ENCODE measurements around the gene SMARCD3.

DNA sequence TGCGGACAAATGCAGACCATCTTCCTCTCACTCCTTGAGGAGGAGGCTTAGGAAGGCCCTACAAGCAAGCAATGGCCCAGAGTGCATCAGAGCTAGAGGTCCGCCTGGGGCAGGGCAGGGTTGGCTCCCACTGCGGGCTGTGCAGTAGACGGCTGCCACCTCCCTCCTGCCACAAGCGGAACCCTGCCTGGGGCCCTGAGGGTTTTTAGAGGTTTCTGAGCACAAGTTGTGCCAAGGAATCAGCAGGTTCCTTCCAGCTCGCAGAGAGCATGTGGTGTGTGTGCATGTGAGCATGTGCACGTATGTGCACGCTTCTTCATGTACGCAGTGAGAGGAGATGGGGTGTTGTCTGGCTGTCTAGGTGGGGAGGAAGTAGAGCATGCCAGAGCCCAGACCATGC is 25.9 kb upstream of the SMARCD3 start:
- TF ChIP-seq, protein P1, sequence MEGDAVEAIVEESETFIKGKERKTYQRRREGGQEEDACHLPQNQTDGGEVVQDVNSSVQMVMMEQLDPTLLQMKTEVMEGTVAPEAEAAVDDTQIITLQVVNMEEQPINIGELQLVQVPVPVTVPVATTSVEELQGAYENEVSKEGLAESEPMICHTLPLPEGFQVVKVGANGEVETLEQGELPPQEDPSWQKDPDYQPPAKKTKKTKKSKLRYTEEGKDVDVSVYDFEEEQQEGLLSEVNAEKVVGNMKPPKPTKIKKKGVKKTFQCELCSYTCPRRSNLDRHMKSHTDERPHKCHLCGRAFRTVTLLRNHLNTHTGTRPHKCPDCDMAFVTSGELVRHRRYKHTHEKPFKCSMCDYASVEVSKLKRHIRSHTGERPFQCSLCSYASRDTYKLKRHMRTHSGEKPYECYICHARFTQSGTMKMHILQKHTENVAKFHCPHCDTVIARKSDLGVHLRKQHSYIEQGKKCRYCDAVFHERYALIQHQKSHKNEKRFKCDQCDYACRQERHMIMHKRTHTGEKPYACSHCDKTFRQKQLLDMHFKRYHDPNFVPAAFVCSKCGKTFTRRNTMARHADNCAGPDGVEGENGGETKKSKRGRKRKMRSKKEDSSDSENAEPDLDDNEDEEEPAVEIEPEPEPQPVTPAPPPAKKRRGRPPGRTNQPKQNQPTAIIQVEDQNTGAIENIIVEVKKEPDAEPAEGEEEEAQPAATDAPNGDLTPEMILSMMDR (IDR thresholded peaks at IDR 0.05; ENCODE audit: poor library complexity, severe bottlenecking) = no peak
- TF ChIP-seq EZH2 (IDR thresholded peaks at IDR 0.05; ENCODE audit: borderline replicate concordance, insufficient read depth, low read length, poor library complexity, severe bottlenecking) (no peak), POLR2AphosphoS5 (IDR thresholded peaks at IDR 0.05) (no peak), RAD21 (conservative IDR thresholded peaks at IDR 0.05) (no peak), EP300 (conservative IDR thresholded peaks at IDR 0.05; ENCODE audit: poor library complexity, severe bottlenecking) (no peak), TAF1 (IDR thresholded peaks at IDR 0.05; ENCODE audit: low read depth) (no peak), SMC3 (conservative IDR thresholded peaks at IDR 0.05; ENCODE audit: poor library complexity) (no peak), MXI1 (conservative IDR thresholded peaks at IDR 0.05; ENCODE audit: poor library complexity, severe bottlenecking) (no peak)
- TF ChIP-seq, protein P2, sequence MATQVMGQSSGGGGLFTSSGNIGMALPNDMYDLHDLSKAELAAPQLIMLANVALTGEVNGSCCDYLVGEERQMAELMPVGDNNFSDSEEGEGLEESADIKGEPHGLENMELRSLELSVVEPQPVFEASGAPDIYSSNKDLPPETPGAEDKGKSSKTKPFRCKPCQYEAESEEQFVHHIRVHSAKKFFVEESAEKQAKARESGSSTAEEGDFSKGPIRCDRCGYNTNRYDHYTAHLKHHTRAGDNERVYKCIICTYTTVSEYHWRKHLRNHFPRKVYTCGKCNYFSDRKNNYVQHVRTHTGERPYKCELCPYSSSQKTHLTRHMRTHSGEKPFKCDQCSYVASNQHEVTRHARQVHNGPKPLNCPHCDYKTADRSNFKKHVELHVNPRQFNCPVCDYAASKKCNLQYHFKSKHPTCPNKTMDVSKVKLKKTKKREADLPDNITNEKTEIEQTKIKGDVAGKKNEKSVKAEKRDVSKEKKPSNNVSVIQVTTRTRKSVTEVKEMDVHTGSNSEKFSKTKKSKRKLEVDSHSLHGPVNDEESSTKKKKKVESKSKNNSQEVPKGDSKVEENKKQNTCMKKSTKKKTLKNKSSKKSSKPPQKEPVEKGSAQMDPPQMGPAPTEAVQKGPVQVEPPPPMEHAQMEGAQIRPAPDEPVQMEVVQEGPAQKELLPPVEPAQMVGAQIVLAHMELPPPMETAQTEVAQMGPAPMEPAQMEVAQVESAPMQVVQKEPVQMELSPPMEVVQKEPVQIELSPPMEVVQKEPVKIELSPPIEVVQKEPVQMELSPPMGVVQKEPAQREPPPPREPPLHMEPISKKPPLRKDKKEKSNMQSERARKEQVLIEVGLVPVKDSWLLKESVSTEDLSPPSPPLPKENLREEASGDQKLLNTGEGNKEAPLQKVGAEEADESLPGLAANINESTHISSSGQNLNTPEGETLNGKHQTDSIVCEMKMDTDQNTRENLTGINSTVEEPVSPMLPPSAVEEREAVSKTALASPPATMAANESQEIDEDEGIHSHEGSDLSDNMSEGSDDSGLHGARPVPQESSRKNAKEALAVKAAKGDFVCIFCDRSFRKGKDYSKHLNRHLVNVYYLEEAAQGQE (IDR thresholded peaks at IDR 0.05; ENCODE audit: borderline replicate concordance) = no peak
